PC-9 (cell line): ENCODE data around the gene NELL1. TPM values are rescaled to one million over a fixed set of nuclear protein-coding genes. Genes with fewer than 3 reads are reported as not detected.

Experiments used
- BruUV-seq: library from RNA; stranded (reverse); fragments of 400-500 nt; replicated peaks from 2 replicates; lab custom pipeline; 2021; lab: Mats Ljungman, UMichigan
- CTCF ChIA-PET: fragments of 300-600 bp; sonication (Branson Sonifier 250); formaldehyde crosslinking; loops from one replicate; lab custom pipeline; 2022; ENCODE audit warnings: antibody characterized with exemption; lab: Charles Lee
- POLR2A ChIA-PET: fragments of 300-600 bp; sonication (Branson Sonifier 250); formaldehyde crosslinking; loops from one replicate; lab custom pipeline; 2022; ENCODE audit warnings: antibody characterized with exemption; ENCODE audit not compliant: unreplicated experiment; lab: Charles Lee
- DNase-seq, 2 experiments: peaks; one replicate each; pipeline versions ENCODE4 v3.0.0 to v3.0.0-alpha.2; 2015 to 2022; ENCODE audit warnings: mixed read lengths in 1 of 2
- H2AFZ ChIP-seq: fragments of 200-600 bp; sonication (generic); 2 replicates; pipeline ENCODE4 v1.8.1; 2017; ENCODE audit warnings: antibody characterized with exemption
- H3F3A ChIP-seq: fragments of 200-600 bp; sonication (generic); 2 replicates; pipeline ENCODE4 v1.8.1; 2017; ENCODE audit warnings: antibody characterized with exemption, mild to moderate bottlenecking, low read depth; ENCODE audit not compliant: insufficient read depth
- H3K27ac ChIP-seq: fragments of 200-600 bp; sonication (generic); 2 replicates; pipeline ENCODE4 v1.6.1; 2016; ENCODE audit warnings: mixed run types
- H3K27me3 ChIP-seq: fragments of 200-600 bp; sonication (generic); 2 replicates; pipeline ENCODE4 v1.6.1; 2016; ENCODE audit warnings: low read depth, mixed run types; ENCODE audit not compliant: insufficient read depth
- H3K36me3 ChIP-seq: fragments of 200-600 bp; sonication (generic); 2 replicates; pipeline ENCODE4 v1.6.1; 2016; ENCODE audit warnings: low read depth, mixed run types
- H3K4me1 ChIP-seq: fragments of 200-600 bp; sonication (generic); replicated peaks from 2 replicates; pipeline ENCODE4 v1.6.1; 2016; ENCODE audit warnings: mixed run types; ENCODE audit not compliant: insufficient read depth
- H3K4me2 ChIP-seq: fragments of 200-600 bp; sonication (generic); 2 replicates; pipeline ENCODE4 v1.6.1; 2017; ENCODE audit warnings: mixed run types
- H3K4me3 ChIP-seq: fragments of 200-600 bp; sonication (generic); 2 replicates; pipeline ENCODE4 v1.6.1; 2016; ENCODE audit warnings: mixed run types
- H3K79me2 ChIP-seq: fragments of 200-600 bp; sonication (generic); 2 replicates; pipeline ENCODE4 v1.6.1; 2017; ENCODE audit warnings: low read depth, mixed run types
- H3K9me2 ChIP-seq: fragments of 200-600 bp; sonication (generic); 2 replicates; pipeline ENCODE4 v1.8.1; 2017; ENCODE audit warnings: mild to moderate bottlenecking; ENCODE audit not compliant: insufficient read depth
- H3K9me3 ChIP-seq: fragments of 200-600 bp; sonication (generic); 2 replicates; pipeline ENCODE4 v1.8.1; 2016; ENCODE audit warnings: low read depth; ENCODE audit not compliant: insufficient read depth
- H4K20me1 ChIP-seq: fragments of 200-600 bp; sonication (generic); 2 replicates; pipeline ENCODE4 v1.8.1; 2017; ENCODE audit not compliant: insufficient read depth
- CTCF ChIP-seq: fragments of 200-600 bp; sonication (generic); conservative IDR thresholded peaks from 2 replicates; pipeline ENCODE4 v1.6.1; 2017; ENCODE audit warnings: mixed run types, antibody characterized with exemption, mild to moderate bottlenecking, moderate library complexity
- EZH2 ChIP-seq: fragments of 200-600 bp; sonication (generic); IDR thresholded peaks from 2 replicates; pipeline ENCODE4 v1.8.0; 2017; ENCODE audit warnings: antibody characterized with exemption, low read depth
- intact Hi-C: fragments of 100-400 bp; cut with micrococcal nuclease; formaldehyde crosslinking; loops from one replicate; pipeline ENCODE4 v1.10.0; 2022; ENCODE audit not compliant: unreplicated experiment
- total RNA-seq: library from RNA; stranded (reverse); gene quantifications from 2 replicates; pipeline ENCODE4 v1.2.3, GENCODE V29; 2021

NELL1 gene
- total RNA-seq, 1 experiment from 2014 or later = not detected

- no peaks in the 10 kb centered on the region; the same call in 1 of the 2 replicates for H3K9me2 ChIP-seq
- DNase-seq = no peak
- H3K4me3 ChIP-seq = no peak overlapping the region
- no peaks in the 10 kb centered on the region for H3K9me3 ChIP-seq
- ChIA-PET POLR2A (no interaction called here), CTCF (no interaction called here)
- no peaks in the 10 kb centered on the region for H3K79me2 ChIP-seq
- no peak overlapping the region for H3K27ac ChIP-seq
- no peak overlapping the region for H3K4me2 ChIP-seq
- H3K4me1 ChIP-seq = no peaks in the 10 kb centered on the region
- intact Hi-C loops = no loop called here
- H3K36me3 ChIP-seq = no peaks in the 10 kb centered on the region
- BruUV-seq = no TSS peak
- TF ChIP-seq EZH2 = no peak
- TF ChIP-seq CTCF = no peak
- no peaks in the 10 kb centered on the region for H3K27me3 ChIP-seq
- no peaks in the 10 kb centered on the region for H3F3A ChIP-seq
- no peaks in the 10 kb centered on the region for H4K20me1 ChIP-seq
- no peak overlapping the region for H2AFZ ChIP-seq
These were observed 171.0 kb downstream of the NELL1 start for GRCh38 chr11:20840341-20840740.

GRCh38 chr11:20844216-20844615 is 174.8 kb downstream of the NELL1 start:
- ChIA-PET CTCF (no interaction called here), POLR2A (no interaction called here)
- TF ChIP-seq EZH2 = no peak
- TF ChIP-seq CTCF = no peak
- no peak overlapping the region for H3K4me2 ChIP-seq
- H3K4me1 ChIP-seq = no peaks in the 10 kb centered on the region
- H3K9me3 ChIP-seq = no peaks in the 10 kb centered on the region
- BruUV-seq = no TSS peak
- H3K27me3 ChIP-seq = no peaks in the 10 kb centered on the region
- H4K20me1 ChIP-seq = no peaks in the 10 kb centered on the region
- H3K79me2 ChIP-seq = no peaks in the 10 kb centered on the region
- H3K27ac ChIP-seq = no peak overlapping the region
- no peaks in the 10 kb centered on the region for H3K36me3 ChIP-seq
- no peak overlapping the region for H2AFZ ChIP-seq
- no peaks in the 10 kb centered on the region for H3F3A ChIP-seq
- H3K9me2 ChIP-seq = no peaks in the 10 kb centered on the region; the same call in 1 of the 2 replicates
- DNase-seq = no peak
- intact Hi-C loops = no loop called here
- no peak overlapping the region for H3K4me3 ChIP-seq

- Histone ChIP-seq H3K4me1 (no peaks in the 10 kb centered on the region), H3K79me2 (no peaks in the 10 kb centered on the region), H2AFZ (no peak overlapping the region), H3K27me3 (no peaks in the 10 kb centered on the region), H3K9me3 (no peaks in the 10 kb centered on the region), H3K27ac (no peak overlapping the region), H3K9me2 (no peaks in the 10 kb centered on the region; the same call in 1 of the 2 replicates), H3K36me3 (no peaks in the 10 kb centered on the region), H3F3A (no peaks in the 10 kb centered on the region), H3K4me2 (no peak overlapping the region), H3K4me3 (no peak overlapping the region), H4K20me1 (no peaks in the 10 kb centered on the region)
- CTCF ChIA-PET = no interaction called here
- TF ChIP-seq CTCF = no peak
- TF ChIP-seq EZH2 = no peak
- intact Hi-C loops = no loop called here
- no TSS peak for BruUV-seq
- POLR2A ChIA-PET = no interaction called here
- no peak for DNase-seq
These were observed 175.2 kb downstream of the NELL1 start for GRCh38 chr11:20844630-20845029.
